HG02623 (cell line): Measurements from ENCODE around the gene MAP4K5.

Experiments used
- ATAC-seq: cut with Tn5 transposase; IDR thresholded peaks from one replicate; pipeline ENCODE4 v1.9.1; 2021; ENCODE audit warnings: moderate library complexity; ENCODE audit not compliant: unreplicated experiment

MAP4K5 gene

DNA sequence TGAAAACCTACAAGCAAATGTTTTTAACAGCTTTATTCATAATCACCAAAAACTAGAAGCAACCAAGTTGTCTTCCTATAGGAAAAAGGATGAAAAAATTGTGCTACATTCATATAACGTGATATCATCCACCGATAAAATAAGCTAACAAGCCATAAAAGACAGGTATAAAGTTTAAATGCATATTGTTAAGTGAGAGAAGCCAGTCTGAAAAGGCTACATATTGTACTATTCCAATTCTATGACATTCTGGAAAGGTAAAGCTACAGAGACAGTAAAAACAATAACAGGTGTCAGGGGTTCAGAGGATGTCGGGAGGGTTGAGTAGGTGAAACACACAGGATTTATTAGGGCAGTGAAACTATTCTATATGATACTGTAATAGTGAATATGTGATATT, 158.4 kb downstream of the MAP4K5 start:
- ATAC-seq = no peak

- no peak for ATAC-seq
Observed at GRCh38 chr14:50371546-50371945, 160.8 kb downstream of the MAP4K5 start.
